Activated gamma-delta T cell treated with anti-CD3 and anti-CD28 coated beads, Interleukin-2, amount 50 U/mL, for 16 hours (primary cell): Measurements from ENCODE around the gene GREB1.
A peak's percentile ranks its signal among the peaks of the same experiment; 100 is the strongest.

ENCODE experiments used
- DNase-seq: peaks from one replicate; pipeline ENCODE4 v3.0.0-alpha.2; 2020; ENCODE audit warnings: low read depth

The GREB1 gene

GRCh38 chr2:11683966-11684365, 150.1 kb downstream of the GREB1 start:
- DNase-seq, result no peak

GRCh38 chr2:11684894-11685460, 151.1 kb downstream of the GREB1 start:
- no peak for DNase-seq

GRCh38 chr2:11685906-11686470, 152.1 kb downstream of the GREB1 start:
- no peak for DNase-seq

- DNase-seq, result no peak
Observed at GRCh38 chr2:11687736-11688135, 153.9 kb downstream of the GREB1 start.

GRCh38 chr2:11688222-11689069, 154.6 kb downstream of the GREB1 start:
- DNase-seq, result peak; percentile 70

GRCh38 chr2:11691076-11691660, 157.3 kb downstream of the GREB1 start:
- no peak for DNase-seq
